Measurements from ENCODE around the gene CDH23. TPM values are rescaled to one million over a fixed set of nuclear protein-coding genes. Genes with fewer than 3 reads are reported as not detected.

CDH23 gene
- polyA plus RNA-seq, 1 donor (not counting 4 experiments of a cell fraction or from before 2014, with no cell fraction given) = 0.01 TPM

GRCh38 chr10:71558991-71559390 lies 162.3 kb downstream of the CDH23 start:
- Histone ChIP-seq H3K4me3 (ENCODE audit: control insufficient read depth in 2 of 3, extremely low read depth in 1 of 3, insufficient read depth in 2 of 3, low read depth in 1 of 3, low read length in 3 of 3) (no peak overlapping the region), H3K27me3 (ENCODE audit: control insufficient read depth, extremely low read depth, insufficient read depth, low read length) (peaks cover 29% of the 10 kb centered on the region), H3K9me1 (ENCODE audit: control insufficient read depth, extremely low read depth, insufficient read depth, low read length) (no peaks in the 10 kb centered on the region), H3K27ac (ENCODE audit: control insufficient read depth, insufficient read depth, low read length) (no peak overlapping the region), H4K20me1 (ENCODE audit: control insufficient read depth, extremely low read depth, insufficient read depth, low read length) (no peaks in the 10 kb centered on the region), H3K36me3 (ENCODE audit: control insufficient read depth in 2 of 2, extremely low read depth in 1 of 2, insufficient read depth in 2 of 2, low read length in 2 of 2) (no peaks in the 10 kb centered on the region), H3K4me1 (ENCODE audit: control insufficient read depth, extremely low read depth, insufficient read depth, low read length) (no peaks in the 10 kb centered on the region), H3K9ac (ENCODE audit: control insufficient read depth, extremely low read depth, insufficient read depth, low read length) (no peak overlapping the region), H2AFZ (ENCODE audit: control insufficient read depth, low read length) (no peak overlapping the region), H3K79me2 (ENCODE audit: control insufficient read depth, insufficient read depth, low read length) (no peaks in the 10 kb centered on the region), H3K4me2 (ENCODE audit: control insufficient read depth, extremely low read depth, insufficient read depth, low read depth, low read length) (no peak overlapping the region), H3K9me3 (ENCODE audit: control insufficient read depth, low read depth, low read length) (no peaks in the 10 kb centered on the region)
- no peak for TF ChIP-seq EZH2 (IDR thresholded peaks at IDR 0.05; ENCODE audit: low read length)
- TF ChIP-seq CTCF (optimal IDR thresholded peaks at IDR 0.05 in 1 of 3, IDR thresholded peaks at IDR 0.05 in 1 of 3, conservative IDR thresholded peaks at IDR 0.05 in 1 of 3; ENCODE audit: extremely low read depth in 1 of 3, insufficient read depth in 2 of 3, low read length in 3 of 3) = no peak
- FAIRE-seq (no peak), DNase-seq (ENCODE audit: low read depth, low spot score) (no peak)
- dilution Hi-C loops (cut with MboI; ENCODE audit: extremely low pct_ligation_motif_present, low sequenced_read_pairs) = no loop called here

- H3K4me1 ChIP-seq (ENCODE audit: control insufficient read depth, extremely low read depth, insufficient read depth, low read length) = no peaks in the 10 kb centered on the region
- no peaks in the 10 kb centered on the region for H3K36me3 ChIP-seq (ENCODE audit: control insufficient read depth in 2 of 2, extremely low read depth in 1 of 2, insufficient read depth in 2 of 2, low read length in 2 of 2)
- H3K9me3 ChIP-seq (ENCODE audit: control insufficient read depth, low read depth, low read length) = no peaks in the 10 kb centered on the region
Observed at GRCh38 chr10:71561003-71561574, 164.4 kb downstream of the CDH23 start.

More at GRCh38 chr10:71561003-71561574, 164.4 kb downstream of the CDH23 start:
- Histone ChIP-seq H3K27me3 (ENCODE audit: control insufficient read depth, extremely low read depth, insufficient read depth, low read length) (peaks cover 31% of the 10 kb centered on the region), H3K79me2 (ENCODE audit: control insufficient read depth, insufficient read depth, low read length) (no peaks in the 10 kb centered on the region), H3K9me1 (ENCODE audit: control insufficient read depth, extremely low read depth, insufficient read depth, low read length) (no peaks in the 10 kb centered on the region), H3K4me2 (ENCODE audit: control insufficient read depth, extremely low read depth, insufficient read depth, low read depth, low read length) (no peak overlapping the region), H4K20me1 (ENCODE audit: control insufficient read depth, extremely low read depth, insufficient read depth, low read length) (no peaks in the 10 kb centered on the region), H2AFZ (ENCODE audit: control insufficient read depth, low read length) (no peak overlapping the region), H3K27ac (ENCODE audit: control insufficient read depth, insufficient read depth, low read length) (no peak overlapping the region), H3K9ac (ENCODE audit: control insufficient read depth, extremely low read depth, insufficient read depth, low read length) (no peak overlapping the region), H3K4me3 (ENCODE audit: control insufficient read depth in 2 of 3, extremely low read depth in 1 of 3, insufficient read depth in 2 of 3, low read depth in 1 of 3, low read length in 3 of 3) (no peak overlapping the region)
- DNase-seq (ENCODE audit: low read depth, low spot score) (no peak), FAIRE-seq (no peak)
- no peak for TF ChIP-seq CTCF (optimal IDR thresholded peaks at IDR 0.05 in 1 of 3, IDR thresholded peaks at IDR 0.05 in 1 of 3, conservative IDR thresholded peaks at IDR 0.05 in 1 of 3; ENCODE audit: extremely low read depth in 1 of 3, insufficient read depth in 2 of 3, low read length in 3 of 3)
- no peak for TF ChIP-seq EZH2 (IDR thresholded peaks at IDR 0.05; ENCODE audit: low read length)
- dilution Hi-C loops (cut with MboI; ENCODE audit: extremely low pct_ligation_motif_present, low sequenced_read_pairs) = no loop called here
